Measurements from ENCODE around the gene SCIMP. TPM values are rescaled to one million over a fixed set of nuclear protein-coding genes. Genes with fewer than 3 reads are reported as not detected.
"Not testable (repeated sequence)": the region's sequence is repeated elsewhere in the genome, so short reads cannot be mapped to it uniquely, and the experiment has no call there.

The SCIMP gene
- total and polyA plus RNA-seq, 7 donors: 0.60 to 15.5 (median 4.1) TPM

- H3K4me3 ChIP-seq: no peak overlapping the region
- DNase-seq: no peak
- H3K27me3 ChIP-seq: no peaks in the 10 kb centered on the region
- WGBS, 2 donors: 95 to 98% methylated on average over 10 of the region's 10 CpGs
- H3K36me3 ChIP-seq: peaks cover 0 to 32% (median 11%) of the 10 kb centered on the region in 4 donors
- intact Hi-C loops (cut with DNase I): no loop called here
- TF ChIP-seq CTCF (IDR thresholded peaks at IDR 0.05) (no peak), POLR2AphosphoS5 (IDR thresholded peaks at IDR 0.05) (no peak), EP300 (IDR thresholded peaks at IDR 0.05) (no peak), POLR2A (IDR thresholded peaks at IDR 0.05) (no peak)
- H3K4me1 ChIP-seq: no peaks in the 10 kb centered on the region
- peaks cover 76 to 96% (median 84%) of the 10 kb centered on the region in 4 donors for H3K9me3 ChIP-seq
- no peak overlapping the region for H3K27ac ChIP-seq
Observed at GRCh38 chr17:5181509-5182305, 53.0 kb downstream of the SCIMP start.

GRCh38 chr17:5179003-5179402 is 55.7 kb downstream of the SCIMP start:
- DNase-seq: no peak
- WGBS, 2 donors: 94 to 98% methylated on average over 12 of the region's 12 CpGs
- Histone ChIP-seq H3K4me3 (no peak overlapping the region), H3K27ac (no peak overlapping the region), H3K4me1 (no peaks in the 10 kb centered on the region), H3K36me3 (peaks cover 8 to 29% (median 12%) of the 10 kb centered on the region in 4 donors), H3K27me3 (no peaks in the 10 kb centered on the region), H3K9me3 (peaks cover 58 to 77% (median 62%) of the 10 kb centered on the region in 4 donors)
- intact Hi-C loops (cut with DNase I): no loop called here
- no peak for TF ChIP-seq POLR2A (IDR thresholded peaks at IDR 0.05)
- no peak for TF ChIP-seq EP300 (IDR thresholded peaks at IDR 0.05)
- TF ChIP-seq CTCF (IDR thresholded peaks at IDR 0.05): no peak
- TF ChIP-seq POLR2AphosphoS5 (IDR thresholded peaks at IDR 0.05): no peak

GRCh38 chr17:5175027-5175426 is 59.6 kb downstream of the SCIMP start:
- H3K27me3 ChIP-seq; H3K4me3 ChIP-seq; H3K27ac ChIP-seq; H3K4me1 ChIP-seq; DNase-seq; intact Hi-C loops (cut with DNase I): not testable (repeated sequence)
- 91 to 92% methylated on average over 7 of the region's 7 CpGs for WGBS, 2 donors
- Histone ChIP-seq H3K36me3 (peaks cover 4 to 14% (median 9%) of the 10 kb centered on the region in 4 donors), H3K9me3 (peaks cover 21 to 37% (median 23%) of the 10 kb centered on the region in 4 donors)

- H3K27ac ChIP-seq; H3K9me3 ChIP-seq; H3K27me3 ChIP-seq; intact Hi-C loops (cut with DNase I); H3K4me1 ChIP-seq; H3K36me3 ChIP-seq; DNase-seq; H3K4me3 ChIP-seq: not testable (repeated sequence)
- WGBS, 2 donors: 15 to 42% methylated on average over 6 of the region's 7 CpGs
Observed at GRCh38 chr17:5165791-5166564, 68.7 kb downstream of the SCIMP start.

GRCh38 chr17:5164436-5164835 is 70.2 kb downstream of the SCIMP start:
- no peak for DNase-seq
- H3K27ac ChIP-seq: no peak overlapping the region
- TF ChIP-seq POLR2AphosphoS5 (IDR thresholded peaks at IDR 0.05): no peak
- no peak for TF ChIP-seq EP300 (IDR thresholded peaks at IDR 0.05)
- no peak for TF ChIP-seq CTCF (IDR thresholded peaks at IDR 0.05)
- no peak for TF ChIP-seq POLR2A (IDR thresholded peaks at IDR 0.05)
- intact Hi-C loops (cut with DNase I): no loop called here
- H3K36me3 ChIP-seq: no peaks in the 10 kb centered on the region
- no peak overlapping the region for H3K4me3 ChIP-seq
- 71 to 82% methylated on average over 6 of the region's 6 CpGs for WGBS, 2 donors
- no peaks in the 10 kb centered on the region for H3K9me3 ChIP-seq
- H3K4me1 ChIP-seq: no peaks in the 10 kb centered on the region
- no peaks in the 10 kb centered on the region for H3K27me3 ChIP-seq

GRCh38 chr17:5161793-5162192 is 72.9 kb downstream of the SCIMP start:
- intact Hi-C loops (cut with DNase I); H3K27me3 ChIP-seq; H3K27ac ChIP-seq; DNase-seq; H3K9me3 ChIP-seq; H3K4me3 ChIP-seq; H3K4me1 ChIP-seq; H3K36me3 ChIP-seq: not testable (repeated sequence)
- 76 to 81% methylated on average over 3 of the region's 3 CpGs for whole genome bisulfite sequencing, 2 donors

GRCh38 chr17:5160702-5161101 is 74.0 kb downstream of the SCIMP start:
- H3K4me3 ChIP-seq; intact Hi-C loops (cut with DNase I); H3K4me1 ChIP-seq; H3K9me3 ChIP-seq; DNase-seq; H3K27me3 ChIP-seq; H3K36me3 ChIP-seq; H3K27ac ChIP-seq: not testable (repeated sequence)
- 62 to 88% methylated on average over 1 of the region's 1 CpG for WGBS, 2 donors

Data from sigmoid colon (tissue), 7 donors.